ENCODE results near the gene TRAPPC3.
"Not testable (repeated sequence)": the region's sequence is repeated elsewhere in the genome, so short reads cannot be mapped to it uniquely, and the experiment has no call there.

TRAPPC3 gene

DNA sequence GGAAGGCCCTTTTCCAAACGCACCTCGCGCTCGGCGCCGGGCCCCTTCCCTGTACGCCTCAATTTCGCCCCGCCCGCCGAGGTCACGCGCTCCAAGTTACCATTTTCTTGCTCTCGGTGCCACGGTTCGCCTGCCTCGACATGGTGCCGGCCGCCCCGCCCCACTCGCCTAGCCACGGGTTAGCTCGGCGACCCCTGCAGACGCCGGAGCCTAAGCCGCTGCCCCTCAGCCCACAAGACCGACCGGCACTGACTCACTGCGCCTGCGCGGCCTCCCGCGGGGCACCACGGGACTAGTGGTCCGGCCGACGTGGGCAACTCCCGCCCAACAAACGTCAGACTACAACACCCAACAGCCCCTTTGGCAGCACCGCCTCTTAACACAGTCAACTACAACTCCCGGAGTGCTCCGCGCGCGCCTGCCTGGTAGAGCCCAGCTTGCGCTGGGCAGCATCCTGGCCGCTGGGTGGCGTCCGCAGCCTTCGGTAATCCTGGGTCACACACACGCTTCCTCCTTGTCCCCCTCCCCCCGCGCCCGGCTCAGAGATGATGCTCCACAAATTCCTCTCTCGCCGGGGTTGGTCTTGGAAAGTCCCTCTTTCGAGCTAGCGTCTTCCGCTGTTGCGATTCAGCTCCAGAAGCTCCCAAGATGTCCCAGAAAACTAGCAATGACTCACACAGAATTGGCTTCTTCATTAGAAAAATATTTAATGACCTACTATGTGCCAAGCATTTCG lies at the start of gene TRAPPC3:
TSS of gene TRAPPC3 (minus strand) at position 250 of the 736 bp plus-strand sequence. CDS start at position 142, 108 bp downstream.
- peak; percentile 100 for DNase-seq (ENCODE audit: low read depth)

DNA sequence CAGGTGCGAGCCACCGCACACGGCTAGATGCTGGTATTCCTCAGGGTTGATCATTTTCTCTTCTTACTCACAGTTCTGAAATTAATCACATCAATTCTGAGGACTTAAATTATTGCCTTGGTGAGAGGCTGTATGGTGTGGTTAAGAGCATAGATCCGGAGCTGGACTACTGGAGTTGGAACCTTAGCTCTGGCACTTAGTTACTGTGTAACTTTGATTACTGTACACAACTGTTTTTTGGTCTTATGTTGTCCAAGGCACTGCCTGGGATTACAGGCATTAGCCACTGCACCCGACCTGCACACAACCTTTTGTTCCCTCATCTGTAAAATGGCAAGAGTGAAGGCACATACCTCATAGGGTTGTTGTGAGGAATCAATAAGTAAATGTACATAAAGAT lies 49.4 kb upstream of the TRAPPC3 start:
- no peak for DNase-seq (ENCODE audit: low read depth)

DNA sequence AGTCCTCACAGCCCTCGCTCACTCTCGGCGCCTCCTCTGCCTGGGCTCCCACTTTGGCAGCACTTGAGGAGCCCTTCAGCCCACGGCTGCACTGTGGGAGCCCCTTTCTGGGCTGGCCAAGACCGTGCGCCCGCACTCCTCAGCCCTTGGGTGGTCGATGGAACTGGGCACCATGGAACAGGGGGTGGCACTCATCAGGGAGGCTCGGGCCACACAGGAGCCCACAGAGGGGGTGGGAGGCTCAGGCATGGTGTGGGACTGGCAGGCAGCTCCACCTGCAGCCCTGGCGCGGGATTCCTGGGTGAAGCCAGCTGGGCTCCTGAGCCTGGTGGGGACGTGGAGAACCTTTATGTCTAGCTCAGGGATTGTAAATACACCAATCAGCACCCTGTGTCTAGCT lies 47.5 kb upstream of the TRAPPC3 start:
- not testable (repeated sequence) for DNase-seq (ENCODE audit: low read depth)

DNA sequence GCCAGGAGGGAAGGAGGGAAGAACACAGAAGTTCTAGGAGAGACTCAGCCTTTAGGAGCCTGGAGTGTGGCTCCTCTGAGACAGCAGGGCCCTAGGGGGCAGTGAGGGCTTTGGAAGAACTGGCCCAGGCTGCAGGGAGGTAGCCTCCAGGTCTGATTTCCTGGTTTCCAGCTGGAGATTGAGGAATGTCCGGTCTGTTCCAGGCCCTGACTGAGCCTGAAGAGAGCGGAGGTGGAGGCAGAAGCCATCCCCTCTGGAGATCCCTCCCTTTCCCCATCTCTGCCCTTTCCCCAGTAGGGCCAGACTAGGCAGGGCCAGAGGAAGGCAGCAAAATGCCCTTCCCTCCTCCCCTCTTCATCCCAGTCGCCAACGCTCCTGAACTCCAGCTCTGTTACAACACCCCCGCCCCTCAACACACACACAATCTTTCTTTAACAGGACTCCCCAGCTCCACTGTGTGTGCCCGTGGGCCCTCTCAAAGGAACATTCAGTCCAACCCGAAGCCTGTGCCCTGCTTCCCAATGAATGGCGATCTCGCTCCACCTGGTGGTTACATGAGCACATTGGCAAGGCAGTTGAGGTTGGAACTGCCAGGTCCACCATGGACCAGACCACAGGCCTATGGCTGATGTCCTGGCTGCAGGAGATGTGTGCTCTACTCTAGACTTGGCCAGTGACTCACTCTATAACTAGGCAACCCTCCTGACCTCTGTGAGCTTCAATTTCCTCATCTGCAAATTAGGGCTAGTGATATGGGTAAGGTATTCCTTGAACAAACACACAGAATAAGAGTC lies 38.7 kb upstream of the TRAPPC3 start:
- DNase-seq (ENCODE audit: low read depth) = peak; percentile 94

- DNase-seq (ENCODE audit: low read depth) = peak; percentile 24
Observed at GRCh38 chr1:36183309-36183856, 34.1 kb upstream of the TRAPPC3 start.

DNA sequence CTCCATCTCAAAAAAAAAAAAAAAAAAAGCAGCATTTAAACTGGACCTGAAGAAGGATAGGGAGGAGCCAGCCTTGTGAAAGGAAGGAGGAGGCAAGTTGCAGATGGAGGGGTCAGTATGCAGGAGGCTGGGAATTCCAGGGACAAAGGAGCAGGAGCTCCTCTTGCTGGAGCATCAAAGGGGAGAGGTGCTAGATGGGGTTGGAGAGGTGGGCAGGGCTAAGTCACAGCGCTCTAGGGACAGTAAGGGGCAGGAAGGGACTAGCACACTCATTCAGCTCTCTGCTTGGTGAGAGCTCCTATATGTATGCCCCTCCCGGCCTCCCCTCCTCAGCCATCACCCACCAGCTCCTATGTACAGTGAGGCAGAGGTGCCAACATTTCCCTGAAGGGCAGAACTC lies 33.4 kb upstream of the TRAPPC3 start:
- DNase-seq (ENCODE audit: low read depth) = no peak

DNA sequence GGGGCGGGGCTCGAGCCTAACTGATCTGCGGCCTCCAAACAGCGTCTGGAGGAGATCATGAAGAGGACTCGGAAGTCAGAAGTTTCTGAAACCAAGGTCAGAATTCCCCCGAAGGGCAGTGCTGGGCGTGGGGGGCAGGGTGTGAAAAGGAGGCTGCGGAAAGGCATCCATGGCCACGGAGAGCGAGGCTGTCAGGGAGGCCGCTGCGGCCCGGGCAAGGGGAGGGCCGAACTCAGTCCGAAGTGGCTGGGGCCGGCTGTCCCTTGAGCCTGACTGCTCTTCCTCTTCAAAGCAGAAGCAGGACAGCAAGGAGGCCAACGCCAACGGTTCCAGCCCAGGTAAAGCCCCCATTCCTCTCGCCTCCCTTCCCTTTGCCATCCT lies 29.9 kb upstream of the TRAPPC3 start:
- DNase-seq (ENCODE audit: low read depth) = no peak

GRCh38 chr1:36178471-36179219 lies 29.4 kb upstream of the TRAPPC3 start:
- DNase-seq (ENCODE audit: low read depth) = no peak

DNA sequence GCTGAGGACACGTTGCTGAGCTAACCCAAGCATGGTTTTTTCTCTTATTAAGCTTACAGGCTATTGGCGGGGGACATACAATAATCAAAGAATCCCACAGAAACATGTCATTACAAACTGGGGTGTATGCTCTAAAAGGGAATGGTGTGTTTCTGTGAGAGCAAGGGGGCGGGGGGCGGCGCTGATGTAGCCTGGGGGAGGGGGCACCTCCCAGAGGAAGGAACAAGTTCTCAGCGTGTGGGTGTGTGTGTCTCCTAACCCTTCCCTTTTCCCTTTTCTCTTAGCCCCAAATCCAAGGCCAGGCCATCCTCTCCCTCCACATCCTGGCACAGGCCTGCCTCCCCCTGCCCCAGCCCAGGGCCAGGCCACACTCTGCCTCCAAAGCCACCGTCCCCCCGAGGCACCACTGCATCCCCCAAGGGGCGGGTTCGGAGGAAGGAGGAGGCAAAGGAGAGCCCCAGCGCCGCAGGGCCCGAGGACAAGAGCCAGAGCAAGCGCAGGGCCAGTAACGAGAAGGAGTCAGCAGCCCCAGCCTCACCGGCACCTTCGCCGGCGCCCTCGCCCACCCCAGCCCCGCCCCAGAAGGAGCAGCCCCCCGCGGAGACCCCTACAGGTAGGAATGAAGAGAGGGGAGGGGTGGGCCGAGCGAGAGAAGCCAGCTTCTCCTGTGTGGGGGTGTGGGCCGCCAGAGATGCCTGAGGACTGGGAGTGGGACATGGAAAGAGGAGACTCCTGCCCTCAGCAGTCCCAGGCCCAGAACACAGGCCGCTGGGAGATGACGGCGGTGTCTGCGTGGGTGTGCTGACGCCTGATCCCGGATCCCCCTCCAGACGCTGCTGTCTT lies 28.5 kb upstream of the TRAPPC3 start:
- DNase-seq (ENCODE audit: low read depth) = no peak

- no peak for DNase-seq (ENCODE audit: low read depth)
Observed at GRCh38 chr1:36176106-36176949, 27.0 kb upstream of the TRAPPC3 start.

- DNase-seq (ENCODE audit: low read depth) = peak; percentile 60
Observed at GRCh38 chr1:36175137-36176095, 26.1 kb upstream of the TRAPPC3 start.

- DNase-seq (ENCODE audit: low read depth) = no peak
Observed at GRCh38 chr1:36174713-36175112, 25.4 kb upstream of the TRAPPC3 start.

- DNase-seq (ENCODE audit: low read depth) = peak; percentile 64
Observed at GRCh38 chr1:36172983-36173382, 23.7 kb upstream of the TRAPPC3 start.

DNA sequence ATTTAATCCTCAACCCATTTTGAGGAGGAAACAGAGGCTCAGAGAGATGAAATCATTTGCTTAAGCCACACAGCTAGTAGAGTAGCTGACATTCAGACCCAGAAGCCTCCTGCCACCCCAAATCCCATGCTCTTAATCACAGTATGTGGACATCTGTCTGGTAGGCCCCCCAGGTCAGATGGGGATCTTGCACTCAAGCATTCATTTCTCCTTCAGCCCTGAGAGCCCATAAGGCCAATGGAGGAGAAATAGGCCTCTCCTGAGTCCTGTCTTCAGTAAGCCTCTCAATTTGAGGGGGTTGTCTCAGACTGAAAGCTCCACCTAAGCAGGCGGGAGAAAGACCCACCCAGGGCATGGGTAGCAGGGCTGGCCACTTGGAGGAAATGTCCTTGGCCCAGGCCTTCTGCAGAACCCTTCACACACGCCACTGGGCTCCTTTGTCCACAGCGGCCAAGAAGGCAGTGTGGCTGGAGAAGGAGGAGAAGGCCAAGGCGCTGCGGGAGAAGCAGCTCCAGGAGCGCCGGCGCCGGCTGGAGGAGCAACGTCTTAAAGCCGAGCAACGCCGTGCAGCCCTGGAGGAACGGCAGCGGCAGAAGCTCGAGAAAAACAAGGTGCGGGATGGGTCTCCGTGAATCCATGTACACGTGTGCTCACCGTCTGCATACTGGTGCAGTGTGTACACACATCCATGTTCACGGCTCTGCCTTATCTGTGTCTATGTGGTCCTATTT lies 22.9 kb upstream of the TRAPPC3 start:
- no peak for DNase-seq (ENCODE audit: low read depth)

GRCh38 chr1:36170643-36171412 lies 21.5 kb upstream of the TRAPPC3 start:
- no peak for DNase-seq (ENCODE audit: low read depth)

DNA sequence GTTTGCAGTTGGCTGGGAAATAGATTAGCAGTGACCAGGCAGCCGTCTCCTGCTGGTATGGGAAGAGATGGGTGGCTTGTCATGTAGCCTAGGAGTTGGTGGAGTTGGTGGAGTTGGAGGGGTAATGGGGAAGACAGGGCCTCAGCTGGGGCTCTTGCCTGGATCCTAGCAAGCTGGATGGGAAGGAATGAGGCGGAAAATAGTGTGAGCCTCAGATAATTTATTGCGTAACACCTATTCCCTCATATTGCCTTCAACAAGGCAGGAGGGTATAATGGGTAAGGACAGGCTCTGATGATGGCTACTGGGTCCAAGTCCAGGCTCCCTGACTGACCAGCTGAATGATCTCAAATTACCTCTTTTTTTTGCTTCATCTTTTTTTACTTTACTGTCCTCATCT lies 19.2 kb upstream of the TRAPPC3 start:
- DNase-seq (ENCODE audit: low read depth) = no peak

DNA sequence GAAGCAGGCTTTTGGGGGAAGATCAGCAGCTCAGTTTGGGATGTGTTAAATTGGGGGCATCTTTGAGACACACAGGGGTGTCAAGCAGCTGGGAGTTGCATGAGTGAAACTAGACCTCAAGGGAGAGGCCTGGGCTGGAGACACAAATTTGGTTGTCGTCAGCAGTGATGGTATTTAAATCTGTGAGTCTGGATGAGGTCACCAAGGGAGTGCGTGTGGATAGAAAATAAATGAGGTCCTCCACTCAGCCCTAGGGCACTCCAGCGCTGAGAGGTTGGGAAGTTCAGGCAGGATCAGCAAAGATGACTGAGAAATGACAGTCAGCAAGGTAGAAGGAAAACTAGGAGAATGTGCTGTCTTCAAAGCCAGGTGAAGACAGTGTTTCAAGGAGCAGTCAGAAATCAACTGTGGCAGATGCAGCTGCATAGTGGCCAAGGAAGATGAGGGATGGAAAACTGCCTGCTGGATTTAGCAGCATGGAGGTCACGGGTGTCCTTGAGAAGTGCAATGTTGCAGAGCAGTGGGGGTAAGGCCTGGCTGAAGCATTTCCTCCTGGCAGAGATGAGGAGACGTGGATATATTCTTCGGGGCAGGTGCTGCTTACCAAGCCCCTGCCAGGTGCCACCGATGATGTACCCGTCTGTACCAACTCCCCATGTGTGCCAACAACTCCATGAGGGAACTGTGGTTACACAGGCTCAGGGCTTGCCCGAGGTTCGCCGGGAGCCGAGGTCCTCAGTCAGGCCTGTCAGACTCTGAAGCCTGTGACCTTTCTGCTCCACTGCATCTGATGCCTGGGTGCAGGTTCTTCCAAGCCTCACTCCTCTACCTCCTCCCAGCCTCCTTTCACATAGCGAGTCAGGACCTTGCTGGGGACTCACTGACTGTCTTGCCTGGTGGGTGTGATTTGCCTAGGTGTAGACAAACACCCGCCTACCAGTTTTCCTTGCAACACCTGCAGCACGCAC lies 17.9 kb upstream of the TRAPPC3 start:
- DNase-seq (ENCODE audit: low read depth) = peak; percentile 78

All from EH (cell line).